ENCODE data around the gene BRSK2. TPM values are rescaled to one million over a fixed set of nuclear protein-coding genes. Genes with fewer than 3 reads are reported as not detected.
A peak's percentile ranks its signal among the peaks of the same experiment; 100 is the strongest.

The BRSK2 gene
- total RNA-seq, 1 experiment from 2014 or later = 23.6 TPM

DNA sequence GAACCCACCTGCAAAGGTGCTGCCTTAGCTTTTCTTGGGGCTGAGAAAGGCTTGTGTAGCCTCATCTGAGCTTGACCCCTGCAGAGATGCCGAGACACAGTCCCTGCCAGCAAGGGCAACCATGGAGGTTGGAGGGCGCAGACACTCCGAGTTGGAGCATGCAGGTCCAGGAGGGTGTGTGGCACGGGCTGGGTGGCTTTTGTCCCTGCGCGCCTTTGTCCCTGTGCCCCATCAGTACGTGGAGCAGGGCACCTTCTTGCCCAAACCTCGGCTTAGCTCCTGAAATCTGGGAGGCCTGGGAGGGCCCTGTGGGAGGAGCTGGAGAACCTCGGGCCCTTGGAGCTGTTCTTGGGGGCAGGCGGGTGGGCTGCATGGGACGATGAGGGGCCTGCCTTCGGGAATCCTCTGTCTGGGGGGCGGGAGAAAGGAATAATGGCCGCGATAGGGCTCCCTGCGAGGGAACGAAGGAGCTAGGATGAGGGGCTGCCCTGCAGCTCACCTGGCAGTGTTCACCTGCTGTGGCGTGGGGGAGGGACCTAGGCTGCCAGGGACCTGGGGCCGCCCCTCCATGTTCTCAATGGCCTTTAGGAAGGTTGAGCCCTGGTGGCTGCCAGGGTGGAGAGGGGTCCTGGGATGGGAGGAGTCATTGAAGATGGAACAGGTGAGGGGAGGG is 3.4 kb downstream of the BRSK2 start:
- Histone ChIP-seq H3K27me3 (ENCODE audit: control insufficient read depth, insufficient read depth, low read length) (peaks cover 11% of the 10 kb centered on the region), H3K4me3 (ENCODE audit: insufficient read depth, low read depth, low read length) (no peak overlapping the region), H3K36me3 (replicated peaks; ENCODE audit: control insufficient read depth, insufficient read depth, low read length) (no peaks in the 10 kb centered on the region)
- DNase-seq = no peak

DNA sequence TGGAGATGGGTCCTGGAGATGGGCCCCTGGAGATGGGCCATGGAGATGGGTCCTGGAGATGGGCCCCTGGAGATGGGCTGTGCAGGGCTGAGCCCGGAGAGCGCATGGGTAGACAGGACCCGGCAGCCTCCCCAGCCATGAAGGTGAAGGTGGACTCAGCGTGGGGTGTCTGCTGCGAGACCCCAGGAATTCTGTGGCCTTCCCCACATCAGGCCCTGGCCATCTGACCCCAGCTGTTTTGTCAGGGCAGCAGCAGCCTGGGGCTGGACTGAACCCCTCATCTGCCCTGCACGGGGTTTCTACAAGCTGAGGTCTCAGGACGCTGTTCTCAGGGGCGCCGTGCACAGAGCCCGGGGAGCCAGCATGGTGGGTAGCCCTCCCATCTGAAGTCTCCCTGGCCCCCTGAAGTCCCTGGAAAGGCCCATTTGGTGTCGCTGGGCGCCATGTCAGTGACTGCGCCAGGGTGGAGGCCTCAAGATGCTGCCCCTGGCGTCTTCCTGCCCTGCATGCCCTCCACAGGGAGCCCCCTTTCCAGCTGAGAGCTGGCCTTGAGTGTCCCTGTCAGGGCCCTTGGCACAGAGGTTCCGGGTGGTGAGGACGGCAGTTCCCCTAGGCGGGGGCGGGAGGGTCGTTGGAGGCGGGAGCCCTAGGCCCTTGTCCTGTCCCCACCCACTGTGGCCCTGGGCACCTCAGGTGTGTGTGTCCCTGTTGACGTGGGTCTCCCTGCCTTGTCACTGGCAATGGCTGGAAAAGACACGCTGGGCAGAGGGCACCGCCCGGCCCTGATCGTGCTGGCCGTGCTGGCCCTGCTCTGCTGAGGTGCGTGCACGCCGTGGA is 5.4 kb downstream of the BRSK2 start:
- Histone ChIP-seq H3K4me3 (ENCODE audit: insufficient read depth, low read depth, low read length) (no peak overlapping the region), H3K27me3 (ENCODE audit: control insufficient read depth, insufficient read depth, low read length) (peaks cover 3% of the 10 kb centered on the region; the same call in 1 of the 2 replicates), H3K36me3 (replicated peaks; ENCODE audit: control insufficient read depth, insufficient read depth, low read length) (no peaks in the 10 kb centered on the region)
- DNase-seq = no peak

DNA sequence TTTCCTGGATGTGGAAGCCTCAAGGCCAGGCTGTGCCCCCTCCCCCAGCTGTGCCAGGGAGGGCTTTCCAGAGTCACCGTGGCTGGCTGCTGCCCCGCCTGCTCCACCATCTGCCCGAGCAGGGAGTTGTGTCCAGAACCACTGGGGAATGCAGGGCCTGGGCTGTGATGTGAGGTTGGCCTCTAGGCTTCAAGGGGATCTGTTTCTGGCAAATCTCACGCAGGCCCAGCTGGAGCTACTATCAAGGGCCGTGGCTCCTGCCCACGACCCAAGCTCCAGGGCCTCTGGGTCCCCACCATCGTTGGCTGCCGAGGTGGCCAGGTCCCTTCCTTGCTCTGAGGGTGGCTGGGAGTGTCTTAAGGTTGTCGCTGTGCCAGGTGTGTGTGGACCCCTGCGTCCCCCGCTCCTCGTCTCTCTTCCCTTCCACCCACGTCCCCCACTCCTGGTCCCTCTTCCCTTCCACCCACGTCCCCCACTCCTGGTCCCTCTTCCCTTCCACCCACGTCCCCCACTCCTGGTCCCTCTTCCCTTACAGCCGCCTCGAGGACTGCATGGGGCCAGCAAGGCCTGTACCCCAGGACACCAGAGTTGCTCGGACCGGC is 6.1 kb downstream of the BRSK2 start:
- Histone ChIP-seq H3K27me3 (ENCODE audit: control insufficient read depth, insufficient read depth, low read length) (peaks cover 1% of the 10 kb centered on the region; the same call in 1 of the 2 replicates), H3K36me3 (replicated peaks; ENCODE audit: control insufficient read depth, insufficient read depth, low read length) (no peaks in the 10 kb centered on the region), H3K4me3 (ENCODE audit: insufficient read depth, low read depth, low read length) (no peak overlapping the region)
- no peak for DNase-seq

DNA sequence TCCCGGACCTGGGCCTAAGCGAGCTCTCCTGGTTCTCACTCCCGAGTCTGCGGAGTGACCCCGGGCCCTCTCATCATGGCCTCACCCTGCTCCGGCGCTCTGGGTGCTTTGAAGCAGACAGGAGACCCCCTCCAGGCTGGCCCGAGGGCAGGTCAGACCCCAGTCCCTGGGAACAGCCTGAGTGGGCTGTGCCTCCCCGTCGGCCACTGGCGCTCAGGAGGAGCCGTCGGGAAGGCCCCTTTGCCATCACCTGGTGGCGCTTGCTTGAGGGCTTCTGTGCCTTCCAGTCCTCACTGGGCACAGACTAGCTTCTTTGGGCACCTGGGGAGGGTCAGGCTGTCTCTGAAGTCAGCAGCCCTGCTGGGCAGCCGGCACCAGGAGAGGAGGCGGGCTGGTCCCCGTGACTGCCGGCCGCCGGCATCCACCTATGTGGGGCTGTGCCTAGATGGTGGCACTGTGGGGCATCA is 6.7 kb downstream of the BRSK2 start:
- no peaks in the 10 kb centered on the region for H3K36me3 ChIP-seq (replicated peaks; ENCODE audit: control insufficient read depth, insufficient read depth, low read length)
- DNase-seq = no peak
- no peak overlapping the region for H3K4me3 ChIP-seq (ENCODE audit: insufficient read depth, low read depth, low read length)
- no peaks in the 10 kb centered on the region for H3K27me3 ChIP-seq (ENCODE audit: control insufficient read depth, insufficient read depth, low read length)

DNA sequence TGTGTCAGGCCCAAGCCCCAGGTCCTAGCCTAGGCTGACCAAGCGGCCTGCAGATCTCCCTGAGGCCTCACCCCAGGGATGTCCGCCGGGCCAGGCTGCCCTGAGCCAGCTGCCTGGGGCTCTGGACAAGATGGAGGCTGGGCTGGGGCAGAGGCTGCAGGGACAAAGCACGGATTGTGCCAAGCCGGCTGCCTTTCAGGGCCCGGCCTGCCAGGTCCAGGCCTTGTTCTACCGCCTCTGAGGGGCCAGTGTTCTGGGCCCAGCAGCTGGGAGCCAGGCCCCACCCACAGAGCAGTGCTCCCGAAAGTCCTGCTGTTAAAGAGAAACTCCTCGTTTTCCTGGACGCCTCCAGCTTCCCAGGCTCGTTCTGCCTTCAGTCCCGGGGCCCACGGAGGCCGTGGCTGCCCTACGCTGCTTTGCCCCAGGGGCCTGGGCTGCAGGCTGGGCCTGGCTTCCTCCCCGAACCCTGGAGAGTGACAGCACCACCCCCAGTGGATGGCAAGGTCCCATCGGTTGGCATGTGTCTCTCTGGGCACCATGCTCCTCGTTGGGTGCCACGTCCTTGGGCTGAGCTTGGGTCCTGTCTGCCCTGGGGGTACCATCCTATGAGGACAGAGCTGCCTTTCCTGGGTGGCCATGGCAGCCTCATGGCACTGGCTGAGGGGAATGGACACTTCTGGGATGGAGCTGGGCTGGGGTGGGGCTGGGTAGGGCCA is 7.6 kb downstream of the BRSK2 start:
- no peak for DNase-seq
- Histone ChIP-seq H3K4me3 (ENCODE audit: insufficient read depth, low read depth, low read length) (no peak overlapping the region), H3K27me3 (ENCODE audit: control insufficient read depth, insufficient read depth, low read length) (no peaks in the 10 kb centered on the region), H3K36me3 (replicated peaks; ENCODE audit: control insufficient read depth, insufficient read depth, low read length) (no peaks in the 10 kb centered on the region)

DNA sequence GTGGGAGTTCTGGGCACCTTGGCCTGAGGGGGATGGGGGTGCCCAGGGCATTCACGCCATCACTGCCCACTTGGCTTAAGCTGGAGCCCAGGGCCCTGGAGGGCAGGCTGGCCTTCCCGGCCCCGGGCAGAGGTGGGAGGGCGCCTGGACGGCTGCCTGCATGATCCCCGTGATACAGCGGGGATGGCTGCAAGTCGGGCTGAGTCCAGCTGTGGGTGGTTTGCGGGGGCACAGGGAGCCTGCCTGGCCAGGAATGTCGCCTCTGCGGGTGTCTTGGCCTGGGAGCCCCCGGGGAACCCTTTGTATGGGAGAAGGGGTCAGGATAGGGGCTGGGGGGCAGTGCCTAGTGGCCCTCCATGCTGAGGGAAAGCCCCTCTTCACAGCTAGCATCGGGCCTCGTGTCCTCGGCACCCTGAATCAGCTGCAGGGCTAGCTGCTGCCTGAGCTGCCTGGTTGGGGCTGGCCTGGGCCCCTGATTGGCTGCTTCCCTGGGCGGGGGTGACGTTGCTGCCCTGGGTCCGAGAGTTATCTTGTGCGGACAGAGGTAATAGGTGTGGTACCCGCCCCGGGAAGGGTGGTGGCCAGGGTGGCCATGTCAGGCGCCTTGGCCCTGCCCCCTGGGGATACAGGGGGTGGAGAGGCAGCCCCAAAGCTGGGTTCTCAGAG is 8.3 kb downstream of the BRSK2 start:
- no peak for DNase-seq
- Histone ChIP-seq H3K27me3 (ENCODE audit: control insufficient read depth, insufficient read depth, low read length) (no peaks in the 10 kb centered on the region), H3K36me3 (replicated peaks; ENCODE audit: control insufficient read depth, insufficient read depth, low read length) (no peaks in the 10 kb centered on the region), H3K4me3 (ENCODE audit: insufficient read depth, low read depth, low read length) (no peak overlapping the region)

DNA sequence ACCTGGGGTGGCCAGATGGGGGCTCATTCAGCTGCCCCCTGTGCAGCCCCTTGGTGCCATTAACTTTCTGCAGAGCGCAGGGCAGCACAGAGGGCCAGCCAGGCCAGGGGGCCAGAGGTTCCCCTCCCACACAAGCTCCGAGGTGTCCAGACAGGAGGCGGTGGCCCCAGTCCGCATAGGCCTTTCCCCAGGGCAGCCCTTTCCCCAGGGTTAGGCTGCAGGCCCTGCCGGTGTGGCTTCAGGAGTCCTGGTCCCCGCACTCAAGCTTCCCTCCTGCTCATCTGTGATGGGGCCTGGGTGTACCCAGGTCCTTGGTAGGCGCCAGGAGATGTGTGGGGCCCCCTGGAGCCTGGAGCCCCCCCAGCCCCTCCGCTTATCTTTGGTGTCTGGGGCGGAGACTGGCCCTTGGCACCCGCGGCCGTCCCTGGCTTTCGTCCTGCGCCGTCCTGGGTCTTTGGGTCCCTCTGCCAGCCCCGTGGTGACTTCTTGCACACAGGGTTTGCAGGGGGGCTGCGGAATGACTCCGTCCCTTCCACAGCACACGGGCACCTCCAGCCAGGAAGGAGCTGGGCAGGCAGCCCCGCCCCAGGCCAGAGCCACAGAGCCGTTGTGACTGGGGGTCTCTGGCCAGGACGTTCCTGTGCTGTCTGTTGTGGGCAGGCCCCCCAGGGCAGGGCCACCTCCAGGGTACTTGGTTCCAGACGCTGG is 8.9 kb downstream of the BRSK2 start:
- H3K36me3 ChIP-seq (replicated peaks; ENCODE audit: control insufficient read depth, insufficient read depth, low read length) = no peaks in the 10 kb centered on the region
- no peak for DNase-seq
- no peaks in the 10 kb centered on the region for H3K27me3 ChIP-seq (ENCODE audit: control insufficient read depth, insufficient read depth, low read length)
- no peak overlapping the region for H3K4me3 ChIP-seq (ENCODE audit: insufficient read depth, low read depth, low read length)

DNA sequence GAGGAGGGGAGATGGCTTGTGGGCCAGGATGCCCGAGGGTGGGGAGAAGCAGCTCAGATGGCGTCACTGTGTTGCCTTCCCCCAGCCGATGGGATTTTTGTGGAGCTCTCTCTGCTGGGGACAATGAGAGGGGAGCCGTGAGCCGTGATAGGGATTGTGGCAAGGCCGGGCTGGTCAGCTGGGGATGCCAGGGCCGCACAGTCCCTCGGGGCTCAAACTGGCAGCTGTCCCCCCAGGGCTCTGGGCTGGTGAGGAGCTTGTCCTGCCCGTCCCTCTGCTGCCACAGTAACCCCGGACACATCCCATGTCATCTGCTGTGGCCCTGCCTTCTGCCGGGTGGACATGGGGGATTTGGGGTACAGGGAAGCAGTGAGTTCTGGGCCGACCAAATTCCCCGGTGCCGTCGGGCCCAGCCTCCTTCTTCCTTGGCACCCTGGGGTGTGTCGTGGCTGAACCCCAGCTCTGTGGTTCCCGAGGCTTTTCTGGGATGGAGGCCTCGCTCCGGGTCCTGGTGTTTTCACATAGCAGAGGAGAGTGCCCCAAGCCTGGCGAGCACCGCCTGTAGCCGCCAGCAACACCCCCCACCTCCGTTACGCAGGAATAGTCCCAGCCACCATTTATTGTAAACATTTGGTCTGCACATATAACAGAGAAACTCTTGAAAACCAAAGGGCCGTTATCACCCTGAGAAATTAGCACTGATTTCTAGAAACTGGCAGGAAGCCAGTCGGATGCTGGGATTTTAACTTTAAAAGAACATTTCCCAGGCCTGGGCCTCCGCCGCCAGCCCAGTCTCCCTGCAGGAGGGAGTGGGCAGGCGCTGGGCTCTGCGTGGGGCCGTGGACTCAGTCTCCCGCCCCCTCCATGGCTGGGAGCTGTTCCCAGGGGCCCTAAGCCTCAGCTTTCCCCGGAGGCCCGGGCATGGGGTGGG is 9.9 kb downstream of the BRSK2 start:
- no peaks in the 10 kb centered on the region for H3K27me3 ChIP-seq (ENCODE audit: control insufficient read depth, insufficient read depth, low read length)
- H3K4me3 ChIP-seq (ENCODE audit: insufficient read depth, low read depth, low read length) = no peak overlapping the region

DNA sequence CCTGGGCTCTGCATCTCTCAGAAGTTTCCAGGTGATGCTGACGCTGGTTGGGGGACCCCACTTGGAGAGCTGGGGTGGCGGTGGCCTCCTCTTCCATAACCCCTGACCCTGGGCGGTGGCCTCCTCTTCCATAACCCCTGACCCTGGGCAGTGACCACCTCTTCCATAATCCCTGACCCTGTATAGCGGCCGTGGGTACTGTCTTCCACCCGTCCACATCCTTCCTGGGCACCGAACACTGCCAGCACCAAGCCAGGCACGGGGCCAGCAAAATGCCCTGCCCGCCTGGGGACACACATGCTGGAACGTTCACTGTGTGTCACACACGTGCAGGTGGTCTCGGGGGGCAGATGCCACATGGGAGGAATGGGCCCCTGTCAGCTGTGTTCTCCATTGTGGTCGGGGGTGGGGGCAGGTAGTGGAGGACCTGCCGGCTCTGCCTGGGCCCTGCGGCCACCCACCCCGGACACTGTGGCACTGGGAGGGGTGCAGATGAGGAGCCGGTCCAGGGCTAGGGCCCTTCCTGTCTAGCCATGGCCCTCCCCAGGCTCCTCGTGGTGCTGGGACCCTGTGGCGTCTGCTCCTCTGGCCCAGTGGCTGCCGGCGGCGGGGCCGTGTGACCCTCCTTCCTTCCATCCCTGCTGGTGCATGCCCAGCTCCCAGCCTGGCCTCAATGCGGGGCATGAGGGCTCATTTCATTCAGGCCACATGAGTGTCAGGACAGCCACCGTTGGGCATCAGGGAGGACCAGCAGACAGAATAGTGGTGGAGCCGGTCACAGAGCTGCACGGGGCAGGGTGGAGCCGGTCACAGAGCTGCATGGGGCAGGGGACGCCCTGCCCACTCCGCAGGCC is 10.8 kb downstream of the BRSK2 start:
- Histone ChIP-seq H3K36me3 (replicated peaks; ENCODE audit: control insufficient read depth, insufficient read depth, low read length) (no peaks in the 10 kb centered on the region), H3K27me3 (ENCODE audit: control insufficient read depth, insufficient read depth, low read length) (no peaks in the 10 kb centered on the region), H3K4me3 (ENCODE audit: insufficient read depth, low read depth, low read length) (no peak overlapping the region)
- no peak for DNase-seq

More for the DNA sequence above, 9.9 kb downstream of the BRSK2 start:
- DNase-seq = no peak
- H3K36me3 ChIP-seq (replicated peaks; ENCODE audit: control insufficient read depth, insufficient read depth, low read length) = no peaks in the 10 kb centered on the region

DNA sequence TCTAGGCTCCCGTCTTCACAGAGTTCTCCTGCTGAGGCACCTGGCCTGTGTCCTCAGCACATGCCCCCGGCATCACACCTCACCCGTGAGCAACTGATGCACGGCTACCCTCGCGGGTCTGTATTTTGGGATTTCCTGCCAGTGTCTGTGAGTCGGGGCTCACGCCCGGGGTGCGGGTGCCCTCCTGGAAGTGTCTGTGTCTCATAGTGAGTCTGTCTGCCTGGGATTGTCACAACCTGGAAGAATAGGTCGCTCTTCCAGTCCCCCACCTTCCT is 11.4 kb downstream of the BRSK2 start:
- H3K27me3 ChIP-seq (ENCODE audit: control insufficient read depth, insufficient read depth, low read length) = no peaks in the 10 kb centered on the region
- H3K4me3 ChIP-seq (ENCODE audit: insufficient read depth, low read depth, low read length) = no peak overlapping the region
- DNase-seq = no peak
- H3K36me3 ChIP-seq (replicated peaks; ENCODE audit: control insufficient read depth, insufficient read depth, low read length) = no peaks in the 10 kb centered on the region

DNA sequence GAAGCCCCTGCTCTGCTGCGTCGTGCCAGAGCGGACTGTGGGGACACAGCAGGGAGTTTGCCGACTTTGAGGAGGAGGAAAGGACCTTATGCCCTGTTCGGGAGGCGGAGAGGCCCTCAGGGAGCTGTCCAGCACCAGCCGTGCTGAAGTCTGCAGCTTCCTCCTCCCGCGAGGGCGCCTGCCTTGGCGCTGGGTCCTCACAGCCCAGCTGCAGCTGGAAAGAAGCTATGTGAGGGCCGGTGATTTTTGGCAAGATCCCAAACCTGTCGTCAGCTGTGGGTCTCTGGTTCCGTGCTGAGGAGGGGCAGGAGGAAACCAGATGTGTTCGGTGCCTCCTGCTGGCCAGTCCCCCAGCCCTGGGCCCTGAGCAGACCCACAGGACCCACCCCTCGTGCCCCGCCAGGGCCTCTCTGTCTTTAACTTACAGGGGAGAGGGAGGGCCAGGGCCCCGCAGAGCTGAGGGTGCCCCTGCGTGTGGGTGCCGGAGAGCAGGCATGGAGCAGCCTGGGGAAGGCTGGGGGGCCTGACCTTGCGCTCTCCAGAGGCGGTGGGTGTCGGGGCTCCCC is 12.0 kb downstream of the BRSK2 start:
- H3K4me3 ChIP-seq (ENCODE audit: insufficient read depth, low read depth, low read length) = no peak overlapping the region
- no peaks in the 10 kb centered on the region for H3K36me3 ChIP-seq (replicated peaks; ENCODE audit: control insufficient read depth, insufficient read depth, low read length)
- peak; percentile 98 for DNase-seq
- no peaks in the 10 kb centered on the region for H3K27me3 ChIP-seq (ENCODE audit: control insufficient read depth, insufficient read depth, low read length)
